ENCODE data around the gene SYNPO.

The SYNPO gene

GRCh38 chr5:150642991-150643710 lies 2.7 kb downstream of the SYNPO start:
- no peak for TF ChIP-seq ZFX (IDR thresholded peaks at IDR 0.05)
- TF ChIP-seq CTCF (conservative IDR thresholded peaks at IDR 0.05): no peak
- H3K27ac ChIP-seq: no peak overlapping the region

GRCh38 chr5:150644058-150644457 lies 3.6 kb downstream of the SYNPO start:
- H3K27ac ChIP-seq: no peak overlapping the region
- no peak for TF ChIP-seq ZFX (IDR thresholded peaks at IDR 0.05)
- no peak for TF ChIP-seq CTCF (conservative IDR thresholded peaks at IDR 0.05)

GRCh38 chr5:150644514-150644913 lies 4.1 kb downstream of the SYNPO start:
- H3K27ac ChIP-seq: no peak overlapping the region
- TF ChIP-seq ZFX (IDR thresholded peaks at IDR 0.05): no peak
- TF ChIP-seq CTCF (conservative IDR thresholded peaks at IDR 0.05): no peak

GRCh38 chr5:150645070-150645700 lies 4.7 kb downstream of the SYNPO start:
- no peak for TF ChIP-seq CTCF (conservative IDR thresholded peaks at IDR 0.05)
- TF ChIP-seq ZFX (IDR thresholded peaks at IDR 0.05): no peak
- no peak overlapping the region for H3K27ac ChIP-seq

- no peak overlapping the region for H3K27ac ChIP-seq
- TF ChIP-seq CTCF (conservative IDR thresholded peaks at IDR 0.05): no peak
- no peak for TF ChIP-seq ZFX (IDR thresholded peaks at IDR 0.05)
These were observed 7.1 kb downstream of the SYNPO start for GRCh38 chr5:150647275-150648251.

GRCh38 chr5:150648294-150649107 lies 8.0 kb downstream of the SYNPO start:
- no peak for TF ChIP-seq ZFX (IDR thresholded peaks at IDR 0.05)
- TF ChIP-seq CTCF (conservative IDR thresholded peaks at IDR 0.05): no peak
- H3K27ac ChIP-seq: no peak overlapping the region
